Activated CD4-positive, alpha-beta T cell treated with anti-CD3 and anti-CD28 coated beads for 4 hours (primary cell): ENCODE data around the gene ASGR1.
A peak's percentile ranks its signal among the peaks of the same experiment; 100 is the strongest.

Source experiments
- DNase-seq, 2 donors: peaks; one replicate each; pipeline ENCODE4 v3.0.0-alpha.2; 2020

ASGR1 gene

GRCh38 chr17:7216242-7217112, 37.3 kb upstream of the ASGR1 start:
- no peak for DNase-seq

DNA sequence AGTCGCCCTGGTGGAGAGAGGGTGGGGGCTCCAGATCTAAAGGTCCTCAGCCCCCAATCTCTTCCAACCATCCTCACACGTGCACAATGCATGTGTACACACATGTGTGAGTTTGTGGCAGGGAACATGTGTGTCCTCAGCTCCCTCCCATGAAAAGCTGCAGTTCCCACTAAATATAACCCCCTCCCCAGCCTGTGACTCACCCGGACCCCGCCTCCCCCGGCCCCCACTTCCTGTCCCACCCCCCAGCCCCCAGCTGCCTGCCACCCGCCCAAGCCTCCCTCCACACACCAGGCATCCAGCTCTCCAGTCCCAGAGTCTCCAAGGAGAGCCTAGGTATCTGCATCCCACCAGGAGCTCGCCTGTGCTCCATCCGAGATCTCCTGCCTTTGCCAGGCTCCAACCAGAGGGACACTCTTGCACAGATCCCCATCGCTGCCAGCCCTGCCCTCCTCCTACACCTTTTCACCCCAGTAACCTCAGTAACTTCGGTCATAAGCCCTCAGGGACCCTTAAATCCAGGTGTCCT, 36.5 kb upstream of the ASGR1 start:
- no peak for DNase-seq

DNA sequence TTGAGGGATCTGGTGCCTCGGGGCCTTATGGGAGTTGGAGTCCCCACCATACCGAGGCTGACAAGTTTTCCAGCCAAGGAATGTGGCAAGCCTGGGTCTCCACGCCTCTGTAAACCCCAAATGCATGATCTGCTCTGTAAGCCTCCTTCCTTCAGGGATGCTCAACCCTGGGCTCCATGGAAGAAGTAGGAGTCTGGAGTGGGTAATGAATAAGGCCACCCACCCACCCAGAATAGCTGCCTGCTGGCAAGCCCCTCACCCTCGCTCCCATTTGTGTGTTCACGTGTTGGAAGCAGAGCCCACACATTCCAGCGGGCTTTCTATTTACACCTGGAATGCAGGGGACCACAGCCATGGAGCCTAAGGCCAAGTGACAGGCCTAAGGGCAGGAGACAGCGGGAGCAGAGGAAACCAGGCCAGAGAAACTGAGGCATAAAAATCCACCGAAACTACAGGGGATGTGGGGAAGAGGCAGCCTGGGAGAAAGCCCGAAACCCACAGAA, 36.0 kb upstream of the ASGR1 start:
- no peak for DNase-seq

DNA sequence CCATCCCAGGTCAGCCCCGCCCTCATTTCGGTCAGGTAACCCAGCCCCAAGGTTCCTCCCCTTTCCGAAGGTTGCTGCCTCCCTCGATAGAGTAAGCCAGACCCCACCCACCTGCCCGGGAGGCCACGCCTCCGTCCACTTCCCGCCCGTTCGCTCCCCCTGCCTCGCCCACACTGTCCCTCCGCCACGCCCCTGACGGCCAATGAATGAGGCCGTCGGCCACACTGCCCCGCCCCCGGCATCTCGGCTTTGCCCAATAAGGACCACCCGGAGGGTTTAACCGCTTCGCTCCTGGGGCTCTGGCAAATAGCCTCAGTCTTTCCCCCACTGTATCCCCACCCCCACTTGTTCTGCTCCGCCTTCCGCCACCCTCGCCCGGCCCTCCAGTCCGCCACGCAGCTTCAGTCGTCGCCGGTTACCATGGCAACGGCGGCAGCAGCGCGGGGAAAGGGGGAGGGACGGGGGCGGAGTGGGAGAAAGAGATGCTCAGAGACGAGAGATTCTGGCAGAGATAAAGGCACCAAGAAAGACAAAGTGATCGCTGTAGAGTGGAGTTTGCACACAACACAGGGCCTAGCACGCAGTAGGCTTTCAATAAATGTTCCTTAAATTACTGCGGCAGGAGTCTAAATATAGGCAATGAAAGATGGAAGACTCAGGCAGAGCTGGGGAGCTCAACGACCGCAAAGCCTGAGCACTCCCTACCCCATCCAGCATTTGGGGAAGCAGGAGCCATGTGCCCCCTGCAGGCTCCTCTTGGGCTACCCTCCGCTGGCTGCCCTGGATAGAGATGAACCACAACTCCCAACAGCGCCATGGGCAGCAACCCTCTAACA, 35.3 kb upstream of the ASGR1 start:
- DNase-seq, result peak; percentile 99

- no peak for DNase-seq
Observed at GRCh38 chr17:7213895-7214299, 34.7 kb upstream of the ASGR1 start.

GRCh38 chr17:7211491-7212273, 32.5 kb upstream of the ASGR1 start:
- no peak for DNase-seq

DNA sequence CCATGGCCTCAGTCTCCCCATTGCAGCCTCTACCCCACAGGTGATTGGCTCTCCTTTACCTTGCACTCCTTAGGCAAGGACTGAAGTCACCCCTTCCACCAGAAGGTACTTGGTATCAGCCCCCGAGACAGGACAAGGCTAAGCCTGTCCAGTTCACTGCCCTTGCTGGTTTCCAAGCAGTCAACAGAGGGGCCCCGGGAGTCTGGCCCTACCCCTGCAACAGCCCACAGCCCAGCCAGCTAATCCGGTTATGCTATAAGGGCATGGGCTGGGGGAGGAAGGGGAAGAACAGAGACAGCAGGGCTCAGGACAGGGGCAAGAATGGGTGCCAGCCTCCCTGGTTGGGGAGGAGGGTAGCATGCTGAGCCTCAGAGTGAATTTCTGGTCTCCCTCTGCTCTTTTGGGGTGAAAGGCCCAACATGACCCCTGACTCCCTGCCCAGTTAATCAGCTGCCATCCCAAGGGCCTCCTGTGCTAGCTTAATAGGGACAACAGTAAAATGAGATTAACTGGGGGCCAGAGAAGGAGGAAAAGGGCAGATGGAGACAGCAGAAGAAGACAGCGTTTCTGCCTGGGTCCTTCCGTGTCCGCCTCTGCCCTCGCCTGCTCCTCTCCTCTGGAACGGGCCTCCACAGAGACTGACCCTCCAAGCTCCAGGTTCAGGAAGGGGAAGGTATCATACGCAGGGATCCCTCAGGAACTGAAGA, 29.7 kb upstream of the ASGR1 start:
- DNase-seq, result no peak

- no peak for DNase-seq
Observed at GRCh38 chr17:7208027-7208571, 28.9 kb upstream of the ASGR1 start.

DNA sequence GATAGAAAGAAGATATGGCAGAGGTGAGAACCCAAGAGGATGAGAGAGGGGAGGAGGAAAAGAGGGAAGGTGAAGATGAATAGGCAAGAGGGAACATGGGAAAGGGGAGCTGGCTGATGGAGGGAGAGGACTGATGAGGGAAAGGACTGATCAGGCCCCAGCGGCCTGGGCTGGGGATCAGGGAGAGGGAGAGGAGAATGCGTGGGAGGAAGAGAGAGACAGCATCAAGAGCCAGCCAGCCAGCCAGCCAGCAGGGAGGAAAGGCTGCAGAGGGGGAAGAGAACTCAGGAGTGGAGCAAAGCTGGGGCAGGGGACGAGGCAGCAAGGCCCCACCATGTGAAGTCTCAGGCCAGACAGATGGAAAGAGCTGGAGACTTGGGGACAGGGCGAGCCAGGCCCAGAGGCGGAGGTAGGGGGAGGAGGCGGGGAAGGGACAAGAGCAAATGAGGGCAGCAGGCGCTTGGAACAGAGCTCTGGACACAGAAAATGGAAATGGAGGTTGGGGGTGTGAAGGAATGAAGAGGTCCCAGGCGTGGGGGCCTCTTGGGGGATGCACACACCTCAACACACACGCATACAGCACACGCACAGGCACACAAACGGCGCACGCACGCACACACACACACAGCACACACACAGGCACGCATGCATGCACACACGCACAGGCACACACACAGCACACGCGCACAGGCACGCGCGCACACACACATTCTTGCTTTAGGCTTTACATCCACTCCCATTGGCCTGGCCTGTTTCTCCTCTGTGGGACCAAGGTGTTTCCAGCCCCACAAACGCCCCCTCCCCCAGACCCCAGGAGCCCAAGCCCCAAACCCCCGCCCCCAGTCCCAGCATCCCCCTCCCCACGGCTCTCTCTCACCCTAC, 28.2 kb upstream of the ASGR1 start:
- no peak for DNase-seq

- DNase-seq, result no peak
Observed at GRCh38 chr17:7205561-7205960, 26.4 kb upstream of the ASGR1 start.

GRCh38 chr17:7204828-7205461, 25.8 kb upstream of the ASGR1 start:
- DNase-seq, result peak; percentile 89 to 92

GRCh38 chr17:7204336-7204735, 25.2 kb upstream of the ASGR1 start:
- no peak for DNase-seq

- no peak for DNase-seq
Observed at GRCh38 chr17:7203391-7203790, 24.2 kb upstream of the ASGR1 start.

GRCh38 chr17:7196651-7197401, 17.7 kb upstream of the ASGR1 start:
- DNase-seq, result no peak

DNA sequence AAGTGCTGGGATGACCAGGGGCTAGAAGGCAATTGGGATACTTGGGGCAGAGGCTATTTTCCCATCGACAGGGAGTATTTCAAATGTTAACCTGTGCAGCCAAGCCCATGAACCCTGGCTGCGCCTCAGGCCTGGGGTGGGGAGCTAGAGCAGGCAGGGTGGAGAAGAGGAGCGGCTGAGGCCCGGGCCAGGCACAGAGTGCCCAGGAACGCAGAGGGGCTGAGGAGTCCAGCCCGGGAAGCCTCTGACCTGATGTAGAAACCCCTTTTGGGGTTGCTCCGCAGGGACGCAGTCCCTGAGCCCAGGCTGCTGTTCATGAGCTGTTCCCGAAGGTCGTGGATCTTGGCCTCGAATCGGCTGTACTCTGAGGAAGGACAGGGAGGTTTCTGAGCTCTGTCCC, 16.8 kb upstream of the ASGR1 start:
- DNase-seq, result no peak

DNA sequence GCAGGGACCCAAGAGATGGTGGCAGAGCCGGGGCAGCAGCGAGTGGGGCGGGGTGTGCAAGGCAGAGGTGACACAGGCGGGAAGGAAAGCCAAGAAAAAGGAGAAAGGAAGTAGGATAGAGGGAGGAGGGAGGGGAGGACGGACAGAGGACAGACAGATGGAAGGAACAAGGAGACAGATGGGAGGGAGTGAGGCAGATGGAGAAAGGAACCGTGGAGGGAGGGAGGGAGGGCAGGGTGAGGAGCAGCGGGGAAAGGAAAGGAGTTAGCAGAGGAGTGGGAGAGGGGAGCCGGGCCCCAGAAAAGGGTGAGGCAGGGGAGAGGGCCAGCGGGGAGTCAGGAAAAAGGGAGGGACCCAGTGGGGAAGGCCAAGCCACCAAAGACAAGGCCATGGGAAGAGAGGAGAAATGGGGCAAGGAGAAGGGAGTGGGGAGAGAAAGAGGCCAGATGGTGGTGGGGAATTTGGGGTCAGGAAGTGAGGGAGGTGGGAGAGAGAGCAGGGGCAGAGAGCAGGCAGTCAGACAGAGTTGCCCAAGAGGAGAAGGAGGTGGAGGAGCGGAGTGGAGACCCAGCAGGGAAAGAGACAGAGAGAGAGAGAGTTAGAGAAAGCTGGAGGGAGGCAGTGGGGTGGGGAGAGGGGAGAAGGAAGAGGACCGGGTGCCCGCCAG, 13.2 kb upstream of the ASGR1 start:
- DNase-seq, result no peak

- no peak for DNase-seq
Observed at GRCh38 chr17:7191571-7192270, 12.6 kb upstream of the ASGR1 start.

DNA sequence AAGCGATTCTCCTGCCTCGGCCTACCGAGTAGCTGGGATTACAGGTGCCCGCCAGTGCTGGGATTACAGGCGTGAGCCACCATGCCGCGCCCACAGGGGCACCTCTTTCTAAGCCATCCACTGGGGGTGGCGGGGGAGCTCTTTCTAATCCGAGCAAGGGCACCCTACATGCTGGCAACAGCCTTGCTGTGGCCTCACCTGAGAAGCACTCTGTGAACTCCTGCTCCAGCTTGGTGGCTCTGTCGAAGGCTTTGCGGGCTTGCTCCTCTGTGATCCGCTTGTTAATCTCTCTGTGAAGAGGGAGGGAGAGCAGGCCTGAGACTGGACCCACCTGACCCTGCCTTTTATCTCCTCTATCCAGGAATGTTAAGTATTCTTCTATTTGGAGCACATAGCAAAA, 11.9 kb upstream of the ASGR1 start:
- no peak for DNase-seq
